SHP77 (cell line): ENCODE results near the gene TAS2R43.
"Not testable (repeated sequence)": the region's sequence is repeated elsewhere in the genome, so short reads cannot be mapped to it uniquely, and the experiment has no call there.

Experiments used
- DNase-seq, 2 experiments: peaks; one replicate each; lab custom pipeline; 2025; lab: John Stamatoyannopoulos, UW

TAS2R43 gene

GRCh38 chr12:11059784-11060183 lies 32.3 kb downstream of the TAS2R43 start:
- no peak for DNase-seq

DNA sequence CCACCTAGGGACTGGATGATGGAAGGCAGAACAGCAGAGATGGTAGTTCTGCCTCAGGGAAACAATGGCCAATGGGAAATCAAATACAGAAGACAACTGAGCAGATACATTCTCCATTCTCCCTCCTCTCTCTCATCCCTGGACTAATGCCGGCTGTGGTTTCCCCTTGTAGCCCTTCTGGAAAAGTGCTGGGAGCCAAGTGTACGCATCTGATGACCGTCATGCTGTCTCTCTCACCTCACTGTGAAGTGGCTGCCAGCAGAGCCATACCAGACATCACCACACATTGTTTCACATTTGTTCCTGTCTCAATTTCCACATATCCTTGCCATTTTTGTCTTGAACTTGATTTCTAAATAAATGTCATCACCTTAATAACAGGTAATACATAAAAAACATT lies 33.1 kb downstream of the TAS2R43 start:
- DNase-seq, result no peak

GRCh38 chr12:11055306-11055705 lies 36.8 kb downstream of the TAS2R43 start:
- no peak for DNase-seq

DNA sequence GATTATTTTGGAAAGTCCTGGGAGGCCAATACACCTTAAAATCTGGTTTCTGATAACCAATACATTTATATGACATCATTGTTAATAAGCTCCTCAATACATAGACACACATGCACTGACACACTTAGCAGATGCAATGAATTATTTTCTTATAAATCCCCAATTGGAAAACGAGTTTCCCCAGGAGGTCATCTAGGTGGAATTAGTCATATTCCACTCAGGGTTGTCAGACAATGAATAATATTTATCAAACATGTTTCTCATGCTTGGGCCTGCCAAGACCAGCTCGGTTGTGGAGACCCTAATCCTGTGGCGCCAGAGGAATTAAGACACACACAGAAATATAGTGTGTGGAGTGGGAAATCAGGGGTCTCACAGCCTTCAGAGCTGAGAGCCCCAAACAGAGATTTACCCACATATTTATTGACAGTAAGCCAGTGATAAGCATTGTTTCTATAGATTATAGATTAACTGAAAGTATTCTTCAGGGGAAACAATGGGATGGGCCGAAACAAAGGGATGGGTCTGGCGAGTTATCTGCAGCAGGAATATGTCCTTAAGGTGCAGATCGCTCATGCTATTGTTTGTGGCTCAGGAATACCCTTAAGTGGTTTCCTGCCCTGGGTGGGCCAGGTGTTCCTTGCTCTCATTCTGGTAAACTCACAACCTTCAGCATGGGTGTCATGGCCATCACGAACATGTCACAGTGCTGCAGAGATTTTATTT lies 42.1 kb downstream of the TAS2R43 start:
- not testable (repeated sequence) for DNase-seq

DNA sequence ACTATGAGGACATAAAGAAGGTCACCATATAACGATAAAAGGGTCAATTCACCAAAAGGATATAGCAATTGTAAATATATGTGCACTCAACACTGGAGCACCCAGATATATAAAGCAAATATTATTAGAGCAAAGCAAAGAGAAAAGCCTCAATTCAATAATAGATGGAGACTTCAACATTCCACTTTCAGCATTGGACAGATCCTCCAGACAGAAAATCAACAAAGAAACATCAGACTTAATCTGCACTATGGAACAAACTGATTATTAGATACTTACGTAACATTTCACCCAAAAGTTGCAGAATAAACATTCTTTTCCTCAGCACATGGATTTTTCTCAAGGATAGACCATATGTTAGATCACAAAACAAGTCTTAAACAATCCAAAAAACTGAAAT lies 50.7 kb downstream of the TAS2R43 start:
- not testable (repeated sequence) for DNase-seq
